ENCODE data around the gene EXOG. TPM values are rescaled to one million over a fixed set of nuclear protein-coding genes. Genes with fewer than 3 reads are reported as not detected.

The EXOG gene
- polyA plus RNA-seq, 3 donors, result 1.6 to 5.4 (median 2.4) TPM

- intact Hi-C loops (cut with micrococcal nuclease), result no loop called here
- no peak for DNase-seq
- H3K27me3 Mint-ChIP-seq (ENCODE audit: low read depth in 3 of 3), result peaks cover 1 to 2% (median 2%) of the 10 kb centered on the region in 3 donors
- H3K27ac Mint-ChIP-seq, result no peak overlapping the region
- TF ChIP-seq CTCF (IDR thresholded peaks at IDR 0.05), result no peak
- Histone ChIP-seq H3K4me1 (ENCODE audit: control insufficient read depth in 1 of 2, insufficient read depth in 2 of 2, low read length in 2 of 2) (no peaks in the 10 kb centered on the region), H4K20me1 (ENCODE audit: insufficient read depth, low read length) (no peaks in the 10 kb centered on the region), H3K4me3 (replicated peaks in 1 of 3; ENCODE audit: low read depth in 2 of 3, low read length in 3 of 3) (no peak overlapping the region), H2AFZ (ENCODE audit: insufficient read depth, low read depth, low read length, poor library complexity, severe bottlenecking) (no peak overlapping the region), H3K9ac (ENCODE audit: insufficient read depth, low read length, poor library complexity, severe bottlenecking) (no peak overlapping the region), H3K9me3 (replicated peaks in 1 of 2; ENCODE audit: control insufficient read depth in 1 of 2, insufficient read depth in 1 of 2, low read length in 2 of 2) (peaks cover 0 to 8% of the 10 kb centered on the region in 2 donors), H3K27me3 (ENCODE audit: control insufficient read depth in 2 of 2, insufficient read depth in 2 of 2, low read length in 2 of 2) (no peaks in the 10 kb centered on the region), H3K36me3 (replicated peaks in 1 of 2; ENCODE audit: control insufficient read depth in 1 of 2, insufficient read depth in 2 of 2, low read length in 2 of 2) (no peaks in the 10 kb centered on the region), H3K79me2 (ENCODE audit: insufficient read depth, low read length) (no peaks in the 10 kb centered on the region), H3K27ac (ENCODE audit: low read depth in 1 of 2, low read length in 2 of 2) (no peak overlapping the region), H3K4me2 (replicated peaks; ENCODE audit: extremely low read depth, low read length, poor library complexity, severe bottlenecking) (no peak overlapping the region)
- WGBS (ENCODE audit: insufficient coverage), result no CpG with 5 or more reads among the region's 1 CpG
- H3K4me3 Mint-ChIP-seq, result no peak overlapping the region
- peaks cover 0 to 3% of the 10 kb centered on the region in 2 donors for H3K36me3 Mint-ChIP-seq
- no peaks in the 10 kb centered on the region for H3K4me1 Mint-ChIP-seq
- H3K9me3 Mint-ChIP-seq, result peaks cover 17 to 36% (median 28%) of the 10 kb centered on the region in 7 donors
These were observed 30.5 kb upstream of the EXOG start for GRCh38 chr3:38465588-38466154.

- Mint-ChIP-seq H3K9me3 (peaks cover 17 to 36% (median 28%) of the 10 kb centered on the region in 7 donors), H3K36me3 (peaks cover 0 to 3% of the 10 kb centered on the region in 2 donors), H3K27me3 (ENCODE audit: low read depth in 3 of 3) (peaks cover 0 to 2% (median 1%) of the 10 kb centered on the region in 3 donors), H3K27ac (no peak overlapping the region), H3K4me3 (no peak overlapping the region), H3K4me1 (no peaks in the 10 kb centered on the region)
- WGBS (ENCODE audit: insufficient coverage), result no CpG with 5 or more reads among the region's 1 CpG
- Histone ChIP-seq H3K4me1 (ENCODE audit: control insufficient read depth in 1 of 2, insufficient read depth in 2 of 2, low read length in 2 of 2) (no peaks in the 10 kb centered on the region), H3K9ac (ENCODE audit: insufficient read depth, low read length, poor library complexity, severe bottlenecking) (no peak overlapping the region), H2AFZ (ENCODE audit: insufficient read depth, low read depth, low read length, poor library complexity, severe bottlenecking) (no peak overlapping the region), H3K79me2 (ENCODE audit: insufficient read depth, low read length) (no peaks in the 10 kb centered on the region), H3K36me3 (replicated peaks in 1 of 2; ENCODE audit: control insufficient read depth in 1 of 2, insufficient read depth in 2 of 2, low read length in 2 of 2) (no peaks in the 10 kb centered on the region), H3K27ac (ENCODE audit: low read depth in 1 of 2, low read length in 2 of 2) (no peak overlapping the region), H3K4me3 (replicated peaks in 1 of 3; ENCODE audit: low read depth in 2 of 3, low read length in 3 of 3) (no peak overlapping the region), H4K20me1 (ENCODE audit: insufficient read depth, low read length) (no peaks in the 10 kb centered on the region), H3K9me3 (replicated peaks in 1 of 2; ENCODE audit: control insufficient read depth in 1 of 2, insufficient read depth in 1 of 2, low read length in 2 of 2) (peaks cover 0 to 8% of the 10 kb centered on the region in 2 donors), H3K27me3 (ENCODE audit: control insufficient read depth in 2 of 2, insufficient read depth in 2 of 2, low read length in 2 of 2) (no peaks in the 10 kb centered on the region), H3K4me2 (replicated peaks; ENCODE audit: extremely low read depth, low read length, poor library complexity, severe bottlenecking) (no peak overlapping the region)
- DNase-seq, result no peak
- intact Hi-C loops (cut with micrococcal nuclease), result no loop called here
- TF ChIP-seq CTCF (IDR thresholded peaks at IDR 0.05), result no peak
These were observed 27.4 kb upstream of the EXOG start for GRCh38 chr3:38468765-38469164.
